Aorta (tissue), 5 donors: Measurements from ENCODE around the gene AFAP1L2. TPM values are rescaled to one million over a fixed set of nuclear protein-coding genes. Genes with fewer than 3 reads are reported as not detected.

ENCODE experiments used
- ATAC-seq: fragments of 200-7000 bp; cut with Tn5 transposase; one replicate; pipeline ENCODE4 v1.9.1; 2022; ENCODE audit warnings: moderate library complexity; ENCODE audit not compliant: low FRiP score
- DNase-seq, 2 donors: peaks; one replicate each; pipeline ENCODE4 v3.0.0-alpha.2; 2020
- H3K27ac ChIP-seq, 2 donors: one replicate each; pipeline ENCODE4 v1.5.1; 2013; ENCODE audit warnings: low read length in 2 of 2, mild to moderate bottlenecking in 2 of 2, moderate library complexity in 2 of 2, control low read depth in 1 of 2, inconsistent platforms in 1 of 2, low read depth in 1 of 2
- H3K27me3 ChIP-seq, 2 donors: one replicate each; pipeline ENCODE4 v1.6.1; 2013; ENCODE audit warnings: control low read depth in 1 of 2, low read length in 1 of 2, mild to moderate bottlenecking in 1 of 2, moderate library complexity in 1 of 2; ENCODE audit not compliant: insufficient read depth in 2 of 2, control insufficient read depth in 1 of 2
- H3K36me3 ChIP-seq, 2 donors: one replicate each; pipeline ENCODE4 v1.6.1; 2013; ENCODE audit warnings: control low read depth in 1 of 2, low read length in 1 of 2, mild to moderate bottlenecking in 1 of 2; ENCODE audit not compliant: insufficient read depth in 2 of 2, control insufficient read depth in 1 of 2
- H3K4me1 ChIP-seq, 2 donors: one replicate each; pipeline ENCODE4 v1.6.1; 2013; ENCODE audit warnings: low read length in 2 of 2, control low read depth in 1 of 2, mild to moderate bottlenecking in 1 of 2, moderate library complexity in 1 of 2; ENCODE audit not compliant: insufficient read depth in 2 of 2, control insufficient read depth in 1 of 2
- H3K4me3 ChIP-seq, 2 donors: one replicate each; pipeline ENCODE4 v1.5.1; 2013; ENCODE audit warnings: low read length in 2 of 2, control low read depth in 1 of 2, mild to moderate bottlenecking in 1 of 2
- H3K9me3 ChIP-seq: one replicate; pipeline ENCODE4 v1.6.1; 2013; ENCODE audit warnings: mild to moderate bottlenecking, low read length; ENCODE audit not compliant: control insufficient read depth
- WGBS, 2 donors: extraction: QIAGEN DNeasy Blood & Tissue Kit; methylation state at CpG; one replicate each; pipeline ENCODE4 v1.1.7; 2013; 5-methylcytosine and 5-hydroxymethylcytosine counted together
- intact Hi-C, 2 donors: fragments of 100-400 bp; cut with DNase I; formaldehyde crosslinking; loops; one replicate each; pipeline versions ENCODE4 v1.14.2 to v1.15.0; 2022
- polyA plus RNA-seq, 2 donors: library from polyadenylated mRNA; stranded (reverse); fragments of 200-250 nt; gene quantifications; one replicate each; pipeline ENCODE4 v1.2.3, GENCODE V29; 2013
- total RNA-seq, 2 donors: library from RNA; stranded (reverse); fragmentation: NEBNext Ultra II Directional; extraction: Animal tissue kit (Norgen Biotek cat#: 25700); gene quantifications; one replicate each; pipeline ENCODE4 v1.2.1, GENCODE V29; 2021
- donor health status: healthy with polysubstance abuse.
- donor health status: Bipolar disorder and iron deficiency.
- donor health status: DM: no; HTN: no; CAD: no.
- donor health status: DM: no; HTN: no; CAD: no.
- donor health status: DM: yes; HTN: yes; CAD: no.

AFAP1L2 gene
- total and polyA plus RNA-seq, 4 donors, result 3.1 to 19.3 (median 10.2) TPM

GRCh38 chr10:114402233-114402632, 2.1 kb downstream of the AFAP1L2 start:
- no peak overlapping the region for H3K27ac ChIP-seq

GRCh38 chr10:114401195-114401791, 3.0 kb downstream of the AFAP1L2 start:
- no peaks in the 10 kb centered on the region for H3K36me3 ChIP-seq
- ATAC-seq (peak; percentile 47), DNase-seq (peak; percentile 66)
- H3K27me3 ChIP-seq, result no peaks in the 10 kb centered on the region
- no peak overlapping the region for H3K27ac ChIP-seq
- 82 to 88% methylated on average over 7 of the region's 7 CpGs for WGBS, 2 donors
- H3K4me3 ChIP-seq, result no peak overlapping the region
- no peaks in the 10 kb centered on the region for H3K4me1 ChIP-seq
- intact Hi-C loops, result loop anchor here in 1 of 2 donors (5.0 kb wide), 2 partner anchors 34 to 99 kb away; no protein-coding TSS in a partner anchor
- H3K9me3 ChIP-seq, result no peaks in the 10 kb centered on the region

More at GRCh38 chr10:114402233-114402632, 2.1 kb downstream of the AFAP1L2 start:
- Histone ChIP-seq H3K9me3 (no peaks in the 10 kb centered on the region), H3K27me3 (no peaks in the 10 kb centered on the region), H3K4me1 (no peaks in the 10 kb centered on the region), H3K36me3 (no peaks in the 10 kb centered on the region), H3K4me3 (no peak overlapping the region)
- 83 to 95% methylated on average over 2 of the region's 2 CpGs for WGBS, 2 donors
- no peak for ATAC-seq
- DNase-seq, result no peak
- intact Hi-C loops, result loop anchor here in 1 of 2 donors (5.0 kb wide), 2 partner anchors 35 to 100 kb away; no protein-coding TSS in a partner anchor

- no peaks in the 10 kb centered on the region for H3K4me1 ChIP-seq
- no peak overlapping the region for H3K27ac ChIP-seq
- DNase-seq (no peak), ATAC-seq (no peak)
- 40 to 42% methylated on average over 3 of the region's 3 CpGs for WGBS, 2 donors
- no peaks in the 10 kb centered on the region for H3K9me3 ChIP-seq
- no peak overlapping the region for H3K4me3 ChIP-seq
- H3K27me3 ChIP-seq, result no peaks in the 10 kb centered on the region
- H3K36me3 ChIP-seq, result no peaks in the 10 kb centered on the region
- intact Hi-C loops, result loop anchor here in 1 of 2 donors (5.0 kb wide), 2 partner anchors 33 to 98 kb away; no protein-coding TSS in a partner anchor
These were observed 4.2 kb downstream of the AFAP1L2 start for GRCh38 chr10:114400091-114400490.

- 87 to 92% methylated on average over 6 of the region's 6 CpGs for WGBS, 2 donors
- ATAC-seq (no peak), DNase-seq (no peak)
These were observed 4.7 kb downstream of the AFAP1L2 start for GRCh38 chr10:114399576-114399975.

GRCh38 chr10:114398587-114399331, 5.5 kb downstream of the AFAP1L2 start:
- Histone ChIP-seq H3K4me3 (no peak overlapping the region), H3K36me3 (no peaks in the 10 kb centered on the region), H3K9me3 (no peaks in the 10 kb centered on the region), H3K27me3 (no peaks in the 10 kb centered on the region), H3K4me1 (no peaks in the 10 kb centered on the region), H3K27ac (no peak overlapping the region)
- 93 to 95% methylated on average over 10 of the region's 10 CpGs for WGBS, 2 donors
- ATAC-seq (no peak), DNase-seq (peak in 1 of 2 donors; percentile 76)
- intact Hi-C loops, result no loop called here

More at GRCh38 chr10:114399576-114399975, 4.7 kb downstream of the AFAP1L2 start:
- Histone ChIP-seq H3K4me1 (no peaks in the 10 kb centered on the region), H3K27ac (no peak overlapping the region), H3K4me3 (no peak overlapping the region), H3K9me3 (no peaks in the 10 kb centered on the region), H3K27me3 (no peaks in the 10 kb centered on the region), H3K36me3 (no peaks in the 10 kb centered on the region)
- intact Hi-C loops, result no loop called here

- Histone ChIP-seq H3K4me1 (no peaks in the 10 kb centered on the region), H3K9me3 (no peaks in the 10 kb centered on the region), H3K27ac (peak overlapping the region in 1 of 2 donors; percentile 21), H3K4me3 (no peak overlapping the region), H3K27me3 (no peaks in the 10 kb centered on the region), H3K36me3 (no peaks in the 10 kb centered on the region)
- WGBS, 2 donors, result 51 to 57% methylated on average over 6 of the region's 6 CpGs
- ATAC-seq, result peak; percentile 47
- intact Hi-C loops, result no loop called here
- DNase-seq, result peak in 1 of 2 donors; percentile 9
These were observed 6.6 kb downstream of the AFAP1L2 start for GRCh38 chr10:114397651-114398145.

GRCh38 chr10:114396464-114396863, 7.8 kb downstream of the AFAP1L2 start:
- 96 to 100% methylated on average over 2 of the region's 2 CpGs for WGBS, 2 donors
- DNase-seq (no peak), ATAC-seq (no peak)
- H3K36me3 ChIP-seq, result no peaks in the 10 kb centered on the region
- H3K27ac ChIP-seq, result no peak overlapping the region
- H3K9me3 ChIP-seq, result no peaks in the 10 kb centered on the region
- intact Hi-C loops, result no loop called here
- no peaks in the 10 kb centered on the region for H3K27me3 ChIP-seq
- no peaks in the 10 kb centered on the region for H3K4me1 ChIP-seq
- no peak overlapping the region for H3K4me3 ChIP-seq

- H3K4me3 ChIP-seq, result no peak overlapping the region
- no peak for ATAC-seq
- intact Hi-C loops, result no loop called here
- 92 to 93% methylated on average over 6 of the region's 6 CpGs for WGBS, 2 donors
- H3K4me1 ChIP-seq, result no peaks in the 10 kb centered on the region
- no peaks in the 10 kb centered on the region for H3K27me3 ChIP-seq
- H3K36me3 ChIP-seq, result no peaks in the 10 kb centered on the region
- H3K27ac ChIP-seq, result no peak overlapping the region
- no peaks in the 10 kb centered on the region for H3K9me3 ChIP-seq
- DNase-seq, result peak in 1 of 2 donors; percentile 44
These were observed 8.8 kb downstream of the AFAP1L2 start for GRCh38 chr10:114395366-114396022.
